ENCODE measurements around the gene FIP1L1. TPM values are rescaled to one million over a fixed set of nuclear protein-coding genes. Genes with fewer than 3 reads are reported as not detected.

FIP1L1 gene
- total RNA-seq, 3 donors from 2014 or later (not counting 1 experiment from before 2014, with no cell fraction given), result 76.2 to 94.0 (median 85.6) TPM

GRCh38 chr4:53346920-53347852 is 30.3 kb upstream of the FIP1L1 start:
- H3K36me3 ChIP-seq (ENCODE audit: control insufficient read depth, insufficient read depth, low read length), result peaks cover 21% of the 10 kb centered on the region
- H3K9me3 Mint-ChIP-seq, result no peaks in the 10 kb centered on the region
- H3K4me1 Mint-ChIP-seq, result peaks cover 4 to 7% of the 10 kb centered on the region in 2 donors
- no peaks in the 10 kb centered on the region for H3K36me3 Mint-ChIP-seq
- H3K27me3 Mint-ChIP-seq (ENCODE audit: low read depth in 2 of 2), result no peaks in the 10 kb centered on the region
- H3K4me3 Mint-ChIP-seq, result no peak overlapping the region
- H3K27me3 ChIP-seq (ENCODE audit: control insufficient read depth, insufficient read depth, low read length), result no peaks in the 10 kb centered on the region
- intact Hi-C loops (cut with micrococcal nuclease), result no loop called here
- no peak overlapping the region for H3K4me3 ChIP-seq (ENCODE audit: low read length)
- peak overlapping the region in 1 of 2 donors; percentile 5 for H3K27ac Mint-ChIP-seq
- H3K9me3 ChIP-seq (ENCODE audit: control insufficient read depth, insufficient read depth, low read length), result no peaks in the 10 kb centered on the region
- DNase-seq, result no peak
- no peak for ATAC-seq
- no peak overlapping the region for H3K27ac ChIP-seq (ENCODE audit: low read length)
- TF ChIP-seq CTCF (IDR thresholded peaks at IDR 0.05), result no peak
- H3K4me1 ChIP-seq (ENCODE audit: control insufficient read depth, insufficient read depth, low read length), result no peaks in the 10 kb centered on the region
- 91% methylated on average over 3 of the region's 5 CpGs for WGBS (ENCODE audit: insufficient coverage)

- Histone ChIP-seq H3K36me3 (ENCODE audit: control insufficient read depth, insufficient read depth, low read length) (peaks cover 27% of the 10 kb centered on the region), H3K4me1 (ENCODE audit: control insufficient read depth, insufficient read depth, low read length) (no peaks in the 10 kb centered on the region), H3K4me3 (ENCODE audit: low read length) (no peak overlapping the region), H3K27me3 (ENCODE audit: control insufficient read depth, insufficient read depth, low read length) (no peaks in the 10 kb centered on the region), H3K27ac (ENCODE audit: low read length) (no peak overlapping the region), H3K9me3 (ENCODE audit: control insufficient read depth, insufficient read depth, low read length) (no peaks in the 10 kb centered on the region)
- no CpG with 5 or more reads among the region's 1 CpG for WGBS (ENCODE audit: insufficient coverage)
- Mint-ChIP-seq H3K4me3 (no peak overlapping the region), H3K27me3 (ENCODE audit: low read depth in 2 of 2) (no peaks in the 10 kb centered on the region), H3K9me3 (no peaks in the 10 kb centered on the region), H3K27ac (no peak overlapping the region), H3K4me1 (peaks cover 4 to 7% of the 10 kb centered on the region in 2 donors), H3K36me3 (no peaks in the 10 kb centered on the region)
- ATAC-seq (no peak), DNase-seq (no peak)
- no peak for TF ChIP-seq CTCF (IDR thresholded peaks at IDR 0.05)
- intact Hi-C loops (cut with micrococcal nuclease), result no loop called here
These were observed 29.4 kb upstream of the FIP1L1 start for GRCh38 chr4:53348046-53348445.

GRCh38 chr4:53349091-53349491 is 28.4 kb upstream of the FIP1L1 start:
- no peaks in the 10 kb centered on the region for H3K9me3 ChIP-seq (ENCODE audit: control insufficient read depth, insufficient read depth, low read length)
- no peaks in the 10 kb centered on the region for H3K4me1 ChIP-seq (ENCODE audit: control insufficient read depth, insufficient read depth, low read length)
- H3K36me3 Mint-ChIP-seq, result no peaks in the 10 kb centered on the region
- H3K36me3 ChIP-seq (ENCODE audit: control insufficient read depth, insufficient read depth, low read length), result peaks cover 27% of the 10 kb centered on the region
- H3K27ac Mint-ChIP-seq, result no peak overlapping the region
- H3K9me3 Mint-ChIP-seq, result no peaks in the 10 kb centered on the region
- DNase-seq (no peak), ATAC-seq (no peak)
- peaks cover 4 to 7% of the 10 kb centered on the region in 2 donors for H3K4me1 Mint-ChIP-seq
- no peaks in the 10 kb centered on the region for H3K27me3 Mint-ChIP-seq (ENCODE audit: low read depth in 2 of 2)
- no peak for TF ChIP-seq CTCF (IDR thresholded peaks at IDR 0.05)
- intact Hi-C loops (cut with micrococcal nuclease), result no loop called here
- H3K27ac ChIP-seq (ENCODE audit: low read length), result no peak overlapping the region
- no peak overlapping the region for H3K4me3 ChIP-seq (ENCODE audit: low read length)
- no peaks in the 10 kb centered on the region for H3K27me3 ChIP-seq (ENCODE audit: control insufficient read depth, insufficient read depth, low read length)
- no peak overlapping the region for H3K4me3 Mint-ChIP-seq
- WGBS (ENCODE audit: insufficient coverage), result 94% methylated on average over 4 of the region's 4 CpGs
